GM10266 (cell line): ENCODE data around the gene NMUR1.
"Not testable (repeated sequence)": the region's sequence is repeated elsewhere in the genome, so short reads cannot be mapped to it uniquely, and the experiment has no call there.

ENCODE experiments used
- DNase-seq: peaks from one replicate; pipeline ENCODE4 v3.0.0; 2012; ENCODE audit errors: extremely low spot score
- TF ChIP-seq, protein P1 (sequence below): IDR thresholded peaks from 2 replicates; pipeline ENCODE4 v1.5.1; 2012; ENCODE audit warnings: mild to moderate bottlenecking, low read depth; ENCODE audit not compliant: control insufficient read depth, insufficient read depth; ENCODE audit errors: missing control alignments

Gene NMUR1

DNA sequence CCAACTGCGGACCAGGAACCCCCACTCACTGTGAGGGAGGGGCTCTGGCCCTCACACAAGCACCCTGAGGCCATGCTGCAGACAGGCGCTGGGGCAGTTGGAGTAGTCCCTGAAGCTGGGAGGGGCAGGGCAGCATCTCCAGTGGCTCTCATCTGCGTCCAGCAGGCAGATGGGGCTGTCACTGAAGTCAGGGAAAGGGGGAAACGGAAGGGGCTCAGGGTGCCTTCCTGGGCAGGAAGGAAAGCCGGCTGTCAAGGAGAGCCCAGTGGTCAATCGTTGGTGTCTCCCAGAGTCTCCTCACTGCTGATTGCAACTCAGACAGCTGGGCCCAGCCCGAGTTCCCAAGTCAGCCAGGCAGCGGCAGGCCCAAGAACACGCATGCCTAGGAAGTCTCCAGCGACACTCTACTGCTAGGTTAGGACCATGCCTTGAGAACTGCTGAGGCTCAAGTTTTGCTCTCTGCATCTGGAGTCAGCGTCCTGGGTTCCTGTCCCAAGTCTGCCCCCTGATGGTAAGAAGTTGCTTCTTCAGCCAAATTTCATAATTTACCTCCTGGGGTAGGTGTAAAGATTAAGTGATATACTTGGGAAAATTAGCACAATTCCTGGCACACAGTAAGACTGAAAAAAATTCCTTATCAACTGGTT is 27.4 kb upstream of the NMUR1 start:
- peak; percentile 79 for DNase-seq
- TF ChIP-seq, protein P1, sequence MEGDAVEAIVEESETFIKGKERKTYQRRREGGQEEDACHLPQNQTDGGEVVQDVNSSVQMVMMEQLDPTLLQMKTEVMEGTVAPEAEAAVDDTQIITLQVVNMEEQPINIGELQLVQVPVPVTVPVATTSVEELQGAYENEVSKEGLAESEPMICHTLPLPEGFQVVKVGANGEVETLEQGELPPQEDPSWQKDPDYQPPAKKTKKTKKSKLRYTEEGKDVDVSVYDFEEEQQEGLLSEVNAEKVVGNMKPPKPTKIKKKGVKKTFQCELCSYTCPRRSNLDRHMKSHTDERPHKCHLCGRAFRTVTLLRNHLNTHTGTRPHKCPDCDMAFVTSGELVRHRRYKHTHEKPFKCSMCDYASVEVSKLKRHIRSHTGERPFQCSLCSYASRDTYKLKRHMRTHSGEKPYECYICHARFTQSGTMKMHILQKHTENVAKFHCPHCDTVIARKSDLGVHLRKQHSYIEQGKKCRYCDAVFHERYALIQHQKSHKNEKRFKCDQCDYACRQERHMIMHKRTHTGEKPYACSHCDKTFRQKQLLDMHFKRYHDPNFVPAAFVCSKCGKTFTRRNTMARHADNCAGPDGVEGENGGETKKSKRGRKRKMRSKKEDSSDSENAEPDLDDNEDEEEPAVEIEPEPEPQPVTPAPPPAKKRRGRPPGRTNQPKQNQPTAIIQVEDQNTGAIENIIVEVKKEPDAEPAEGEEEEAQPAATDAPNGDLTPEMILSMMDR = peak; percentile 85

DNA sequence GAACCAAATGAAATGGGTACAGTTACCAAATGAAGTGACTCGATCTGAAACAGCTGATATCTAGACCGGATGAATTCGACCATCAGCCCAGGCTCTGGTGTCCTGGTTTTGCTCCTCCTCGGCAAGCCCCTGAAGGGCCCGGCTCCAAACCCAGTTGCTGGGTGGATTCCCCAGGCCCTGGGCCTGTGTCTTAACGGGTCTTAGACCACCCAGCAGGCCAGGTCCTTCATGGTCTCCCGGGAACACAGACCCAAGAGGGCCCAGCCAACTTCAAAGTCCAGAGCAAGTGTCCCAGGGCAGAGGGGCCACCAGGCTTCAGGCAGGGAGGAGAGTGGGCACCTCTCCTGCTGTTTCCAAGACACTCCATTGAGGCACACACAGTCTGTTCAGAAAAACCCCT is 26.7 kb upstream of the NMUR1 start:
- TF ChIP-seq, protein P1 = no peak
- no peak for DNase-seq

DNA sequence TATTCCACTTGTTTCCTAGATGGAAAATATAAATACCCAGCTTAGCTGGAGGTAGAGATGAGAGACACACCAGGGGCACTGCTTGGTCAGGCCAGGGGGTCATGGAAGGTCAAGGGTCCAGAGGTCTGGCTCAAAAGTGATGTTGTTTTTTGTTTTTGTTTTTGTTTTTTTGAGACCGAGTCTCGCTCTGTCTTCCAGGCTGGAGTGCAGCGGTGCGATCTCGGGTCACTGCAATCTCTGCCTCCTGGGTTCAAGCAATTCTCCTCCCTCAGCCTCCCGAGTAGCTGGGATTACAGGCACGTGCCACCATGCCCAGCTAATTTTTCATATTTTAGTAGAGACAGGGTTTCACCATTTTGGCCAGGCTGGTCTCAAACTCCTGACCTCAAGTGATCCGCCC is 26.3 kb upstream of the NMUR1 start:
- not testable (repeated sequence) for DNase-seq

DNA sequence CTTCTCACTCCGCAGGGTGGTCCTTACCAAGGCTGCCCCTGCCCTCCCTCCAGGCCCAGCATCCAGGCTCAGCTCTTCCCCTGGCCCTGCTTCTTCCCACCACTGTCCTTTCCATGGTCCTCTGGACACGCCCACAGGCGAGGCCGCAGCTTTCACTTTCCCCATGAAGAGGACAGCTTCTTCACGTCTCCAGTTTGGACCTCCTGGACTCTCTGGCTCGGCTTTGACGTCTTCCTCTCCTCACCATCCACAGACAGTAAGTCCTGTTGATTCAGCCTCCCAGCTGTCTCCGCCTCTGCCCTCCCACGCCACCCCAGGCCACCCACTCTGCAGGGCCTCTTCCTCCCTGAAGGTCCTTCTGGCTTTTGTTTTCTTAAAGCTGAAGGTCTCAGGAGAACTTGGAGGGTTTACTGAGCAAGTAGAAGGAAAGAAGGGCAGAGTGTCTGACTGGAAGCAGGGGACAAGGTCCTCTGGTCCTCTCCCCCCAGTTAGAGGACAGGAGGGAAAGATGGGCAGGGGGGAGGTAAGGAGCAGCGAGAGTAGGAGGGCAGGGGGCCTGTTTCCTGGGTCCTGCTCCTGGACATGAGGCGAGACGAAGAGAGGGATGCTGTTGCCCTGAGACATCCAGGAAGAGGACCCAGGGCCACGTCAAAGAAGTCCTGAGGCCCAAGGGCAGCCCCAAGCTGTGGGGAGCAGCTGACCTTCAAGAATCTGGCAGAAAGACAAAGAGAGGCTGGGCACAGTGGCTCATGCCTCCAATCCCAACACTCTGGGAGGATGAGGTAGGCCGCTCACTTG is 24.7 kb upstream of the NMUR1 start:
- DNase-seq = no peak
- TF ChIP-seq, protein P1 = no peak

DNA sequence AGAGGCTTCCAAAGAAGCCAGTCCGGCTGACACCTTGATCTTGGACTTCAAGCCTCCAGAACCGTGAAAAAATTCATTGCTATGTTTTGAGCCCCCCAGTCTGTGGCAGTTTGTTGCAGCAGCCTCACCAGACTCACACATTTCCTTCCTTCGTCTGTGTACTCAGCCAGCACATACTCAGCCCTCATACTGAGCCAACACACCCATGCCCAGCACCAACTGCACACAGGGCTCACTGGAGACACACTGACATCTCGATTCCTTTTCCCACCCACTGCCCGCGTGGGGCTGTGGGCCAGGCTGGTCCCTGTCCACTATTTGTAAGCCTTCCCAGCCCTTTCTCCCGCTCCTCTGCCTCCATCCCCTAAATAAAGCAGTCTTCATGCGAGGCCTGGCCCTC is 24.1 kb upstream of the NMUR1 start:
- TF ChIP-seq, protein P1 = no peak
- no peak for DNase-seq

DNA sequence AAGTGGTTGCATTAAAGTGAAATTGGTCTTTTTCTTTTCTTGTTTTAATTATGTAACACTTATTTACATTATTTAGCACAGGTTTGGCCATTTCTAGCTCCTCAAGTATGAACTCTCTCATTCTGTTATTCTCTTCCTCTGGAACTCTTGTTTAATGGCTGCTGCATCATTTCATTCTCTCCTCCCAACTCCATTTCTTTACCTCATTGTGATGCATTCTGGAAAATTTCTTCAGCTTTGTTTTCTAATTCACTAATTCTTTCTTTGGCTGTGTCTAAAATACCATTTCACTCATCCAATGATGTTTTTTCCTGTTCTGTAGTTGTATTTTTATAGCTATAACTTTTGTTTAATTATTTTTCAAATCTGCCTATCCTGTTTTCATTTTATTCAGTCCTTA is 22.5 kb upstream of the NMUR1 start:
- TF ChIP-seq, protein P1 = no peak
- no peak for DNase-seq

DNA sequence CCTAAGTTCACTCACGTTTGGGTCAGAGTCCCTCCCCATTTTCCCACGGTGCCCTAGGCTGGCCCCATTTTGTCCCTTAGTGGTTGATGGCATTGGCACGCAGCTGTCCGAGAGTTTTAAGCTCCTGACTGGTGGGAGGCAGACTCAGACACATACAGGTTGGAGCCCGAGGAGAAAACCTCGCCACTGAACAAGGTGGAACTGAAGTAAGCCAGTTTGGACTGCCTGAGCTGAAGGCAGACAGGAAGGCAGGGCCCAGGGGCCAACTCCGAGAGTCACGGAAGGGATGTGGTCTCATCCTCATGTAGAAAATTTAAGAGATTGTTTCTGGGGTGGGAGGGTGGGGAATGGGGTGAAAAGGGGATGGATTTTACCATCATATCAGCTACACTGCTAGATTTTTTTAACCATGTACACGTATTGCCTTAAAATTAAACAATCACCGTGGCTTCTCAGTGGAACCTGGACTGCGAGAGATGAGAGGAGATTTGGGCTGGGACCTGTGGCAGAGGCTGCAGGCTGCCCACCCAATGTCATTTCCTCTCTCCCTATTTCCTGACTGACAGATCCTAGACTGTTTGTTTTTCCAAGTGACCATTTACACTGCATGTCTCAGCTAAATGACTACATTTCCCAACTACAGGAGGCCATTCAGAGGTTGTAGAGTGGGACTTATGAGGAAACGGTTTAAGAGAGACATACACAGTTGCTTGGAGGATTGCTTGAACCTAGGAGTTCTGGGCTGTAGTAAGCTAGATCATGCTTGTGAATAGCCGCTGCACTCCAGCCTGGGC is 19.4 kb upstream of the NMUR1 start:
- TF ChIP-seq, protein P1 = no peak
- no peak for DNase-seq
